HG03159 (cell line): ENCODE measurements around the gene ARHGAP15.

Source experiments
- ATAC-seq: cut with Tn5 transposase; IDR thresholded peaks from one replicate; pipeline ENCODE4 v1.9.1; 2021; ENCODE audit warnings: mild to moderate bottlenecking, moderate library complexity; ENCODE audit not compliant: unreplicated experiment

ARHGAP15 gene

DNA sequence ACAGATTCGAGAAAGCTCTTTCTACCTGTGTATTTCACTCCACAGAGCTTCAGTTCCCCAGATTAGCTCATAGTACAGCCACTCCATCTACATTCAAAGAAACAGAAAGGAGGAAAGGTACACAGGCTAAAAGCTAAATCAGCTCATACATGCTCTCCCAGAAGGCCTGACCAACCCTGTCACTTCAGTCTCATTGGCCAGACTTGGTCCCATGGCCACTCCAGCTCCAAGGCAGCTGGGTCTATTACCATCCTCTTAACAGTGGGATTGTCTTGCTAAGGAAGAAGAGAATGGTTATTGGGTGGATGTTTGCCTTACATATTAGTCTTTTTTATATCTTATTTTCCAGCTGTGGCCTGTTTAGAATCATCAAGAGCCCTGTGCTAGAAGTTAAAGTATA, 572.6 kb downstream of the ARHGAP15 start:
- no peak for ATAC-seq

DNA sequence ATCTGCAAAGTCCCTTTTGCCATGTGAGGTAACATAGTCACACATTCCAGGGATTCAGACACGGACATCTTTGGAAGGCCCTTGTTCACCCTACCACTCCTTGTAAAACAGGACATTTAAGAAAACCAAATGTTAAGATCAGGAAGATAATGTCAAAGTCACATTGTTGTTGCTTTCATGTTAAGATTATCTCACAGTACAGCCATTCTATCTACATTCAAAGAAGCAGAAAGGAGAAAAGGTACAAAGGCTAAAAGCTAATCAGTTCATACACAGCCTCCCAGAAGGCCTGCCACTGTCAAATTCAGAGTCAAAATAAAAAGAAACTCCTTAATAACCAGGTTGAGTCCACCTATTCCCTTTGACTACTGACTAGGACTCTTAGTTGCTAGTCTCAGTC, 573.7 kb downstream of the ARHGAP15 start:
- no peak for ATAC-seq

DNA sequence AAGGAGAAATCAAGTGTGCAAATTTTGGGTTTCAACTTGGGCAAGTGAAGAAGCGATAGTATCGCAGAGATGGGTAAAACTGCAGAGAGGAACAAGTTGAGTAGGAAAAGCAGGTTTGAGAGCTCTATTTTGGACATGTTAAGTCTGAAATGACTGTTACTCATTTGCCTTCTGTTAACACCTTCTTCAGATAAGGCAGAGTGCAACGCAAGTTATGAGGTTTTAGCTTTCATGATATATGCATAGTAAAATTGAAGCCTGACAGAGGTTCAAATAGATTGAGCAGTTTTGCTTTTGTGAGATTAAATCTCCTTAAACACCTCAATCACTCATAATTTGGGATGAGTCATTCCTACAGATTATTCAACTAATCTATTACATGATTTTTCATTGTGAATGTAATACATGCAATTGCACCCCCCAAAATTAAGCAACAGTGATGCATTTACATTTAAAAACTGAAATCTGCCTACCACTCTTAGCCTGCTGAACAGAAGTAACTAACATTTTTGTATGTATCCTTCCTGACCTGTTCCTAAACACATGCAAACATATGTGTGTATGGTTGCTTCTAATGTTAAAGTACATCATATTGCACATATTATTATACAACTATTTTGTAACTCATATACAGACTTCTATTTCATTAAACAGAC, 575.4 kb downstream of the ARHGAP15 start:
- ATAC-seq, result peak; percentile 77

DNA sequence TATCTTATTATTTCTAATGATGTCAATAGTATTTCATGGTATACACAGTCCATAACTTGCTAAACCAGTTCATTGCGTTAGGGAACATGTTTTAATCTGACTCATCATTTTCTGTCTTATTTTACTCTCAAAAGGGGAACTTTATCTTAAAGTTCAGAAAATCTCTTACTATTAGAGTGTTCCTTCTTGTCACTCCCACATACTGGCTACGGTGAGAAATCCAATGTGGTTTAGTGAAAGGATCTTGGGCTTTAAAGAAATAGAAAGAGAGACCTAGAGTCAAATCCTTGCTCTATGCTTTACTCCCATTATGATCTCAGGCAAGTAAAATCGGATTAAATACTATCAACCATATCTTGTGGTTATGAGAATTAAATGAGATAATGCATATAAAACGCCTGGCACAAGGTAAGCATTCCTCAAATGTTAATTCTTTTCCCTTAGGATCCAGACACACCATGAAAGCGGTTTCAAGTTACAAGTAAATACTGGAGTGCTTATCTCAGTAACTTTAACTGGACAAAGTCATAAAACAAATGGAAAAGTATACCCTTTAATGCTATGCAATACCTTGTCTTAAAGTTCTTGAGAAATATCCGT, 576.0 kb downstream of the ARHGAP15 start:
- ATAC-seq, result no peak

DNA sequence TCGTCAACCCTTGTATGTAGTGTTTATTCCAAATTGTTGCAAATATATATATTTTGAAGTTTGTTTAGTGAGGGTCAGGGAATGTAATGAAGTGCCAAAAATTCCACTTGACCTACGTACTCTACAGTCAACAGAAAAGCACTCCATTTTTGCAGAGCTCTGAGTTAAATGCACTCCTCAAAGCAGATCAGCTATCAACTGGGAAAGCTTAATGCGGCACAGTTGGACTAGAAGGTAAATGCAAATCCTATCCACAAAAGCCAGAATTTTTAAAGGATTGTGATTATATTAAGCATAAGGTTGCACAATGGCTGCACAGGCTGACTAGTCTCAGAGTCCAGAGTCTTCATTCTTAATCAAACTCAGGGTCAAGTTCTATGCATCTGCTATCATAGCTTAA, 577.1 kb downstream of the ARHGAP15 start:
- ATAC-seq, result no peak

DNA sequence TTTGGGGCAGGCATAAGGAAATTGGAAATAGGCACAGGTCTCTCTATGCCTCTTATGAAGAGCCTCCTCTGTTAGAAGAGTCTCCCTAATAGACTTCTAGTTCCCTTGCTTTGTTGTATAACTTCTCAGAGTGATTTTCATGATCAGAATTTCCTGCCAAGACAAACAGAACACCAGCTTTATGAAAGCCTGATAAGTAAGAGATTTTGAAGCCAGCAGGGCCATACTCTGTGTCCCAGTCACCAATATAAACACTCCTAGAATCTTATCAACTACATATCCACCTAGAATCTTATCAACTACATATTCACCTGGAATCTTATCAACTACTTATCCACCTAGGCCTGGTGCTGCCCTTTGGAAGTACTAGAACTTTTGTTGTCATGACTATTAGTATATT, 579.5 kb downstream of the ARHGAP15 start:
- ATAC-seq, result no peak

DNA sequence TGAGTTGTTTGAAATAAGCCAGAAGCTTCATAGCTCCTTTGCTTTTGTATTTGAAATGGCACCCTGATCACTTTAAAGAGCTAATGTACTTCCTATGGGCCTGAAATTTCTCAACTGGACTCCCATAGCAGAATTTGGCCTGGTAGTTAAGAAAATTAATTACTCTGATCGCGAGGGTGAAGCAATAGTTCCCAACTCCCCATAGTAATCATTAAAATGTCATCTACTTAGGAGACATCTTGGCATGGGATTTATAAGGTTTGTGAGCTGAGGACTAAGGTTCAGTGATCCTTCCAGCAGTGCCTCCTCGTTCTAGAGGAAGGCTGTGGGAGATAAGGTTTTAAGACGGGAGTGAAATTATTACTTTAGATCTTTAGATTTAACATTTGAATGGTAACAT, 581.0 kb downstream of the ARHGAP15 start:
- no peak for ATAC-seq

DNA sequence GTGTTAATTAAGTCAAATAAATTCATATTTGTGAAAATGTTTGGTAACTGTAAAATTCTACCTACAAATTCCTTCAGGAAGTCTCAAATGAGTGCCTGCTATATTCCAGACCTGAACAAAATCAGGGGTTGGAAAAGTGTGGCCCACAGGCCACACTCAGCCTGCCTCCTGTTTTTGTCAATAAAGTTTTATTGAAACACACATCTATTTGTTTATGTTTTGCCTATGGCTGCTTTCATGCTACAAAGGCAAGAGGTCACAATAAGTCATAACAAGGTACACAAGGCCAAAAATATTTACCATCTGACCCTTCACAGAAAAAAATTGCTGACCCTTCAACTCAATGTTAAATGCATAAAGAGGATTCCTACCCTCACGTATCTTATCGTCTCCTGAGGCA, 581.7 kb downstream of the ARHGAP15 start:
- ATAC-seq, result no peak

DNA sequence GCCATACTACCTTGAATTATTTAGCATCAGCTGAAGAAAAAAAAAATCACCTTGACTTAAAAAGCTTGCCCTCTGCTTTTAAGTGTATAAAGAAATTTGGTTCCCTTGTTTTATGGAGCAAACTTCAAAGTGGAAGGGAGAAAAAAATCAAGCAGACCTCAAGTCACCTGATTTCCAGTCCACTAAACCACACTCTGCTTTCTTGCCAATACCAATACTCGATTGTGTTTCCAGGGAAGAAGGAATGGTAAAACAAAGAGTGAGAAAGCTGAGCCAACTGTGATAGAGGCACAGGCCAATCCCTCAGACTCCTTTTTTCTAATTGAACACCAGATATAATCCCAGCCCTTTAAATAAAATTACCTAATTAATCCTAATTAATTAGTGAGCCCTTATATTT, 587.3 kb downstream of the ARHGAP15 start:
- no peak for ATAC-seq

DNA sequence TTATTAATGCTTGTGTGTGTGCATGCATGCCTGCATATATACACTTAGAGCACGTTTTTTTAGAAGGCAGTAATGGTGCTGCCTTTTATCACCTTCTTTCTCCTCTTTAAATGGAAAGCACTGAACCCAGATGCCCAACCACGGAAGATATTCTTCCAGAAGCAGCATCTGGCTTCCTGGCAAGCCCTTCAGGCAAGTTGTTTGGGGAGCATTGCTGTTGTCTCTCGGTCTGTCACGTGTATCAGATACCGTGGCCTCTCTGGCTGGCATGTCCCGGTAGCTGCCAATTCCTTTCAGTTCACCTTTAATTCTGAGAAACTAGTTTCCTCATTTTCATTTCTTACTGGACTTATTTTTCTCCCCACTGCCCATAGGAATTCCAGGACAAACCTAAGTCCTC, 587.8 kb downstream of the ARHGAP15 start:
- no peak for ATAC-seq

DNA sequence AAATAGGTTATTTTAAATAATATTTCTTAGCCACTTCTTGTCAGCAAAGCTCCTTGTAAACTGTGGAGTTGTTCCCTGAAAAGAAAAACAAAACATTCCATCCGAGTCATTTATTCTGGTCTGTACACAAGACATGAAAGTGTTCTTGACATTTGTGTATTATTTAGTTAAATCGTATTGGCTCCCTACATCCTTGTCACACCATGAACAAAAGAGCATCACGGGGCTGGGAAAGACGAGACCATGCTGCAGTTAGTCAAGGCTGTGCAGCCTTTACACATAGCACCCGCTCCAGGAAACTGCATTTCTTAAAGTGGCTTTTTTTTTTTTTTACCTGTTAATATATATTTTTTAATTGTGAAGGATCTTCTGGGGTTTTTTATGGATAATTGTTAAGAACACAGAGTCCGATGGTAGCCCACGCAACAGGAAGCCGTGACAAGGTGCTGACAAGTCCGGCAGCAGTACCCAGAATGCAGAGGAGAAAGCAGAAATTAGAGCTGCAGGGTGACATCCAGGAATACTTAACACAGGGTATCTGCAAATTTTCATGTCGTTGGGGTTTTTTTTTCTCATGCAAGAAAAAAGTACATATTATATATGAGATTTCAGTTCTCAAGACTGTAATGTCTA, 588.4 kb downstream of the ARHGAP15 start:
- ATAC-seq, result no peak

DNA sequence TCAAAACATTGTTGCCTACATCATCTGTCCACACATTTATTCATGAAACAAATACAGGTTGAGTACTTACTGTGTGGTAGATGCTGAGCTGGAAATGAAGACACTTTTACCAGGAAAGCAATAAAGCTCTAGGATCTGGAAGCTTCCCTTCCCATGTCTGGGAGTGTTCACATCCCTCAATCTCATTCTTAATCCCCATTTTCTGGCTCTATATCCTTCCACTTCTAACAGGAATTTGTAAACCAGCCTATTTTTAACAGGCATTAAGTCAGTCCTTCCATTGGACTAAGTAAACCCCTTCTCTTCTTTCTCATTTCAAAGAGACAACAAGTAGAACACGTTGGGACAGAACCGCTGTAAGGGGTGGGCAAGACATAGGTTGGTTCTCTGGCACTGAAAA, 589.5 kb downstream of the ARHGAP15 start:
- no peak for ATAC-seq

DNA sequence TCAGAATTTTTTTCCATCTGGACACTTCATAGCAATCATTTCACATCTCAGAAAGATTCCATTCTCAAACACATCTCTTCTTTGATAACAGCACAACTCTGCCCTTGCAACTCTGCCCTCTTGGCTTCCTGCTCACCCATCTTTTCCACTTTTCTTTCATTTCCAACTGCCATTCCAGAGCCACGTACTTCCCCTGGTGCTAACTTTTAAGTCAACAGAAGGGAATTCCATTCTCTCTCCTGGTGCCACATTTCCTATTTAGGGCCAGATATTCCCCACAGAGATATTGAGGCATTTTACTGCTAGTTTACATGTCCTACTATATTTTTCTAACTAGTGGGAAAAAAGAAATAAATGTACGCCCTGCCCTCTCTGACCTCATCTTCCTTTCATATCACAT, 590.2 kb downstream of the ARHGAP15 start:
- no peak for ATAC-seq

DNA sequence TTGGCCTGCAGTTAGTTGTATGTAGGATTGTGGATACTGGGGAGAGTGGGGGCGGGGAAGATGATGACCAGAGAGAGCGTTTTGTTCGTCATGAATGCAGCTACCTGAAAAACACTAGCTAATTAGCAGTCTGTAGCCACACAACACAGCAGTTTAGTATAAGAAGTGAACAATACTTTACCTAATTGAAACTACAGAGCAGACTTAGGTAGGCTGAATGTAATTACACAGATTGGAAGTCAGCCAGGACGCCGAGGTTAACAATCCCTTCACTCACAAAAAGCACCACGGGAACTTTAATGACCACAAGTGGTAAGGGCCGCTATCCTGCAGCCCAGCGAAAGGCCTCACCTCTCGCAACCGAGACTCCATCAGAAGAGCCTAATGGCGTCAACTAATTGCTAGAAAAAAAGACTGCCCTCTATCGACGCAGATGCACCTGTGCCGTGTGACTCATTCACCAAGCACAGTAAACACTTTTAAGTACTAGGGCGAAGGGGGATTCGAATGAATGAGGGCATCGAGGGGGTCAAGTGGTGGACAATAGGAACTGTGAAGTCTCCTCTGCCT, 591.0 kb downstream of the ARHGAP15 start:
- ATAC-seq, result no peak

DNA sequence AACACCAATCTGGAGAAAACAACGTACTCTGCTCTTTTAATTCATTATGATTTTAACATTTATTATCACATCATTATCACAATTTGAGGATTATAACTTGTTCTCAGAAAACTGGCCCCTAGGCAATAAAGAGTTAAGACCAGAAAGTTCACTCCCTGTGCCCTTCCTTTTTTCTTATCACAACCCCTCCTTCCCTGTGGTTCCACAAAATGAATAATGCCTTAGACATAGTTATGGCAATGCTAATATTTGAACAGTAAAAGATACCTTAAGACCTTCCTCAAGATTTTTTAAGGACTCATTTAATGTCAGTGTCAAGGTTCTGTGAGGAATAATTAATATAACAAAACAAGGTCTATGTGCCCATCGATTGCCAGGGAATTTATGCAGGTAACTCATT, 596.2 kb downstream of the ARHGAP15 start:
- no peak for ATAC-seq

DNA sequence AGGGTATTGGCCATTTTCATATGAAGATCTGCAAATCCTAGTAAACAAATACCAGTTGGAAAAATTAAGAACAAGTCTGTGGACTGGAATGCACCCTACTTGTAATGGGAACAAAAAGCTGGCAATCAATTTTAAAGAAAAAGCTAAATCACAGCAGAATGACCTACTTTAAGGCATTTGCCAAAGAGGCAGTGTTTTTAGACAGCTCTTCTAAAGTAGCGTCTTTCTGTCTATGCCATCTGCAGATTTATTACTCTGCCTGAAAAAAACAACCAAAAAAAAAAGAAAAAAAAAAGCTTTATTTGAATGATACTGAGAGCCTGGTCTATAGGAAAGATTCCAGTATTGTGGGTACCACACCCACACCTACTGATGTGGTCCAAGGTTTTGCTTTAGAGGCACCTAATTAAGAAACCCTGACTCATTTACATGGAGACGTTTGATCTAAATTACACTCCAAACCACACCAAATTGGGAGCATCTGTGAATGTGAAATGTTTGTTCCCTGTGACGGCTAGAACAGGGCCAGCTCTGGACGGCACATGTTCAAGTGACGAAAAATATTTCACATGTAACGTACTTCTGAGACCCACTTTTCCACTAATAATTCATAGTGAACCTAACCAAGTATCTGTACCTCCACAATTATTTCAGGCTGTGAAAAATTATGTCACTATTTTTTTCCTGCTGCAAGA, 597.1 kb downstream of the ARHGAP15 start:
- no peak for ATAC-seq

DNA sequence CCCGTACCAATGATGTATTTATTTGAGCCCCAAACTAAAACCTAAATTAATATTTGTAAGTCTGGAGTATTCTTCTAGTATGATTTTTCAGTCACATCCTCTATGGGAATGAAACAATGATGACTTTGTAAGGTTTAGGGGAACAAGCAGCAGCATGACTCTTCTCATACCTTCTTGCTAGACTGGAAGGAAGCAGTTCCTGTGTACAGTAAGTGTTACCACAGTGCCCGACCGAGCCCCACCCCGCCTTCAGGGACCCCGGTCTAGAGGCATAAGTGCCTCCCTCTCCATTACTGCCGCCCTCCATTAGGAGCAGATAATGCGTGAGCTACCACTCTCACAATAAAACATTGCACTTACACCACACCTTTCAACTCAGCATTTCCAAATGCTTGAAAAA, 599.3 kb downstream of the ARHGAP15 start:
- ATAC-seq, result no peak

DNA sequence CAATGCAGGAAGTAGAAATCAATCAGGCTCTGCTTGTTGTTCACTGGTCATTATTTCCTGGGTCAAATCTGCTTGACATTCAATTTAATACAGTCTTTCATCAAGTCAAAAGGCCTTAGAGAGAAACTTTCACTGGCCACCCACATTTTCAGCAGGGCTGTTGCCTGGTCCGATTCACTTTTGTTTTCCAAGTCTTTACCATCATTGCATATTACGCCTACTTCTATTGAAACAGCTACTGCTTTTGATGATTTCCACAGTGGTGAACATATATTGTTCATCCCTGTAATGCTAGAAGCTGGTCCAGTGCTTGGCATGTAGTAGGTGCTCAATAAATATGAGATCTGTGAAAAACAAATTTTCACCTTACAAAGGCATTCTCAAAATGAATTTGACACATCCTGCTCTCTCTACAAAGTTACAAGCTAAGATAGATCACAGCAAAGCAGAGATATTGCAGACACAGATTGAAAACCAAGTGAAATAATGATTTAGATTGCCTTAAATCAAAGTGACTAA, 600.1 kb downstream of the ARHGAP15 start:
- ATAC-seq, result no peak

DNA sequence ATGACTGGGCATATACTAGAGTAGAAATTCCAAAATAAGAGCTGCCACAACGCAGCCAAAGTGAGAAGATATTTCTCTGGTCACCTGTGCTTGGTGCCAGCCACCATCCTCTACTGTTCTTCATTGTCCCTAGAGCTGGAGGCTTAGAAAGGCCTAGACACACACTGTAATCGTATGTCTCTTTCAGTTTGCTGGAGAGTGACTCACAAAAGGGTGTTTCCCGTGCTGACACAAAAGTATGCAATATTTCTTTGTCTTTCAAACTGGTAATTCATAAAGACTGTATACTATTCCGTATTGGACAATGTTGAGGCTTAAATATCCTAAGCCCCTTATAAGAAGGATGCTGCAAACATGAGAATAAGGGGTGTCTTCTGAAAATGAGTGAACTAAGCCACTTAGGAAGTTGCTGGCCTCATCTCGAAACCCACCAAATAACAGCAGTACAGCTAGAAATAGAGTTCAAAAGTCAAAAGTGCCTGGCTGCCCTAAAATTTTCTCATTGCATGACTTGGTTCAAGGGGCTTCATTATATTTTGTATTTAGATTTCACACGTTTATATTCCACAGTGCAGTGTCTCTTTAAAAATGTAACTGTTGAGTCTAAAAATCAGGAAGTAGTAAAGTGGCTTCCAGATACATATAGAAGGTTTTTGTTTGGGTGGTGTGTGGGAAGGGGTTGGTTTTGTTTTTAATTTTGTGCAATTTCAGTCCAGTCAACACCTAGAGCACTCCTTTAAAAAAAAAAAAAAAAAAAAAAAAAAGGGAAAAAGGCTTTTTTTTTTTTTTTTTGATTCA, 601.1 kb downstream of the ARHGAP15 start:
- ATAC-seq, result peak; percentile 78

DNA sequence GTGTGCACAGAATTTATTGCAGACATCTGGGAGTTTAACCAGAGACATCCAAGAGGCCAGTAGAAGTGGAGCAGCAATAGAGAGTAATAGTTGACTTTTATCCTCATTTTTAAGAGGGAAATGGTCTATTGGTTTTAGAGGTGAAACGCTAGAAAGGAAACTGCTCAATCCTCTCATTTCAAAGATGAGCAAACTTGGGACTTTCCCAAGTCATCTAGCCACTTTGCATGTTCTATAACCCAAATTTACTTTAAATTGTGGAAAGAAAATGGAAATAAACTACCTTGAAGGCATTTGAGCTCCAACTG, 601.7 kb downstream of the ARHGAP15 start:
- ATAC-seq, result peak; percentile 34

DNA sequence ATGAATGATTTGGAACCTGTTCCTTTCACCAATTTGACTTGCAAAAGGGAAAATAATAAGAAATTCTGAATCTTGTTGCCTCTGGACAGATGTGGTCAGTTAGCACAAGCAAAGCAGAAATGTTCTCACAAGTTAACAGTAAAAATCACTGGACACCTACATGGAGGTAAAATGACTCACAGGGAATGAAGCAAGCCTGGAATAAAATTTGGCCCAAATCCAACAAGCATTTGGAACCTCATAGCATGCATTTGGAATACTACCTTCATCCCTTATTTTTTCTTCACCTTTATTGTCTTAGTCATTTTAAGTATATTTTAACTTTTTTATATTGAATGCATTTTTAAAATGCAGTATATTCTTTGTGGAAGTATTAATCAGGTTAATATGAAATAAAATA, 602.9 kb downstream of the ARHGAP15 start:
- no peak for ATAC-seq
